MM.1S (cell line): ENCODE data around the gene PRR5.

Source experiments
- DNase-seq: peaks from one replicate; pipeline ENCODE4 v3.0.0-alpha.2; 2015
- H2AFZ ChIP-seq: fragments of 300-600 bp; sonication (generic); 2 replicates; pipeline ENCODE4 v1.6.0; 2016; ENCODE audit warnings: antibody characterized with exemption, low read length
- H3F3A ChIP-seq: fragments of 300-600 bp; sonication (generic); 2 replicates; pipeline ENCODE4 v1.6.1; 2016; ENCODE audit warnings: mild to moderate bottlenecking, antibody characterized with exemption, low read length, moderate library complexity, mixed read lengths; ENCODE audit not compliant: insufficient read depth
- H3K27ac ChIP-seq: fragments of 300-600 bp; sonication (generic); 2 replicates; pipeline ENCODE4 v1.5.1; 2016; ENCODE audit warnings: mild to moderate bottlenecking, low read length
- H3K27me3 ChIP-seq: fragments of 300-600 bp; sonication (generic); replicated peaks from 2 replicates; pipeline ENCODE4 v1.6.0; 2016; ENCODE audit warnings: low read length; ENCODE audit not compliant: insufficient read depth
- H3K36me3 ChIP-seq: fragments of 300-600 bp; sonication (generic); replicated peaks from 2 replicates; pipeline ENCODE4 v1.6.1; 2016; ENCODE audit warnings: mild to moderate bottlenecking, low read length, mixed read lengths; ENCODE audit not compliant: insufficient read depth
- H3K4me1 ChIP-seq: fragments of 300-600 bp; sonication (generic); 2 replicates; pipeline ENCODE4 v1.6.1; 2016; ENCODE audit warnings: low read length, mixed read lengths
- H3K4me2 ChIP-seq: fragments of 300-600 bp; sonication (generic); 2 replicates; pipeline ENCODE4 v1.6.0; 2016; ENCODE audit warnings: low read depth, low read length
- H3K4me3 ChIP-seq: fragments of 300-600 bp; sonication (generic); 2 replicates; pipeline ENCODE4 v1.5.1; 2016; ENCODE audit warnings: low read length, mixed read lengths
- H3K79me2 ChIP-seq: fragments of 300-600 bp; sonication (generic); 2 replicates; pipeline ENCODE4 v1.6.1; 2016; ENCODE audit warnings: mixed run types, low read length, mixed read lengths
- H3K9ac ChIP-seq: fragments of 300-600 bp; sonication (generic); 2 replicates; pipeline ENCODE4 v1.6.1; 2016; ENCODE audit warnings: low read length, mixed read lengths
- H3K9me2 ChIP-seq: fragments of 300-600 bp; sonication (generic); replicated peaks from 2 replicates; pipeline ENCODE4 v1.6.1; 2016; ENCODE audit warnings: mild to moderate bottlenecking, low read length, mixed read lengths; ENCODE audit not compliant: insufficient read depth
- H3K9me3 ChIP-seq: fragments of 300-600 bp; sonication (generic); replicated peaks from 2 replicates; pipeline ENCODE4 v1.6.1; 2016; ENCODE audit warnings: mild to moderate bottlenecking, low read length, mixed read lengths; ENCODE audit not compliant: insufficient read depth
- H4K20me1 ChIP-seq: fragments of 300-600 bp; sonication (generic); 2 replicates; pipeline ENCODE4 v1.6.1; 2016; ENCODE audit warnings: mild to moderate bottlenecking, low read length, moderate library complexity, mixed read lengths; ENCODE audit not compliant: insufficient read depth
- EZH2 ChIP-seq: fragments of 300-600 bp; sonication (generic); optimal IDR thresholded peaks from 2 replicates; pipeline ENCODE3; 2017; ENCODE audit warnings: low read depth, mild to moderate bottlenecking, antibody characterized with exemption, low read length, mixed read lengths
- EZH2phosphoT487 ChIP-seq: fragments of 300-600 bp; sonication (generic); IDR thresholded peaks from 2 replicates; pipeline ENCODE4 v1.6.1; 2018; ENCODE audit warnings: antibody characterized with exemption, low read length
- TF ChIP-seq, protein P1 (sequence below): fragments of 300-600 bp; sonication (generic); IDR thresholded peaks from 2 replicates; pipeline ENCODE4 v1.5.1; 2016; ENCODE audit warnings: antibody characterized with exemption, low read length, mixed read lengths

Gene PRR5

DNA sequence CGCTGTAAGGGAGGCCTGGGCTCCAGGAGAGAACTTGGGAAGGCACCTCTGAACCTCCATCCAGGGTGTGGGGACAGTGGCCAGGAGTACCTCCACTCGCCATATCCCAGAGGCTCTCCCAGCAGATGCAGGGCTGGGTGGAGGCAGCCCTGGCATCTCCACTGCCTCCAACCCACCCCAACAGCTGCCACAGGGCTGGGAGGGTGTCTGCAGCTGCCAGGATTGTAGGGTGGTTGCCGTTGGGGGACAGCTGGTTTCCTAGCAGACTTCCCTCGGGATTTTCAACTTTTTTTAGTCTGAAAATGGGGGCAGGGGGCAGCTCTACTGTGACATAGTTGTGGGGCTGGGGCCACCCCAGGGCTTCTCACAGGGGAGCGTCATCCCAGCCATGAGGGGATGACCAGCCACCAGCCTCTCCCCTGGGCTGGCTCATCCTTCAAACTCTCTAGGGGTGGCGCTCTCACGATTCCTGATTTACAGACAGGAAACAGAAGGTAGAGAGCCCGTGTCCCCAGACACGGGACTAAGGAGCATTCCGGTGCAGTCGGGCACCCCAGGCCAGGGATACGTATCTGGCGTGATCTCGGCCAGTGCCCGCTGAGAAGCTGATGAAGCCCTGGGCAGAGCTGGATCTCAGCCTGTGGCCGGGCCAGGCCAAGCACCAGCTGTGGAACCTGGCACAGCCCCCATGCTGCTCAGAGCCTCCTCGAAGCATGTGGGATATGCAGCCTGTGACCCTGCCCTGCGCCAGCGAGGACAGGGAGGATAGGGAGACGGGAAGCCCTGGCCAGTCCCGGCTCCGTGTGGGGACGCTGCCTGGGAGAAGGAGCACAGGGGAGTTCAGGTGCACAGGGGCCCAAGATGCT lies 9.9 kb downstream of the PRR5 start:
- H2AFZ ChIP-seq = no peak overlapping the region
- no peaks in the 10 kb centered on the region for H3K79me2 ChIP-seq
- H3F3A ChIP-seq = no peaks in the 10 kb centered on the region
- TF ChIP-seq EZH2 = no peak
- TF ChIP-seq EZH2phosphoT487 = no peak
- TF ChIP-seq, protein P1, sequence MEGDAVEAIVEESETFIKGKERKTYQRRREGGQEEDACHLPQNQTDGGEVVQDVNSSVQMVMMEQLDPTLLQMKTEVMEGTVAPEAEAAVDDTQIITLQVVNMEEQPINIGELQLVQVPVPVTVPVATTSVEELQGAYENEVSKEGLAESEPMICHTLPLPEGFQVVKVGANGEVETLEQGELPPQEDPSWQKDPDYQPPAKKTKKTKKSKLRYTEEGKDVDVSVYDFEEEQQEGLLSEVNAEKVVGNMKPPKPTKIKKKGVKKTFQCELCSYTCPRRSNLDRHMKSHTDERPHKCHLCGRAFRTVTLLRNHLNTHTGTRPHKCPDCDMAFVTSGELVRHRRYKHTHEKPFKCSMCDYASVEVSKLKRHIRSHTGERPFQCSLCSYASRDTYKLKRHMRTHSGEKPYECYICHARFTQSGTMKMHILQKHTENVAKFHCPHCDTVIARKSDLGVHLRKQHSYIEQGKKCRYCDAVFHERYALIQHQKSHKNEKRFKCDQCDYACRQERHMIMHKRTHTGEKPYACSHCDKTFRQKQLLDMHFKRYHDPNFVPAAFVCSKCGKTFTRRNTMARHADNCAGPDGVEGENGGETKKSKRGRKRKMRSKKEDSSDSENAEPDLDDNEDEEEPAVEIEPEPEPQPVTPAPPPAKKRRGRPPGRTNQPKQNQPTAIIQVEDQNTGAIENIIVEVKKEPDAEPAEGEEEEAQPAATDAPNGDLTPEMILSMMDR = no peak
- H3K4me3 ChIP-seq = no peak overlapping the region
- H3K9ac ChIP-seq = no peak overlapping the region
- no peaks in the 10 kb centered on the region for H3K9me2 ChIP-seq
- peaks cover 94% of the 10 kb centered on the region for H3K27me3 ChIP-seq
- no peak overlapping the region for H3K4me2 ChIP-seq
- 0 out of 2 replicates have a peak, but pooled peaks cover 7% of the 10 kb centered on the region for H3K4me1 ChIP-seq
- no peak overlapping the region; the same call in 1 of the 2 replicates for H3K27ac ChIP-seq
- DNase-seq = no peak
- no peaks in the 10 kb centered on the region for H3K9me3 ChIP-seq
- no peaks in the 10 kb centered on the region for H4K20me1 ChIP-seq
- no peaks in the 10 kb centered on the region for H3K36me3 ChIP-seq

DNA sequence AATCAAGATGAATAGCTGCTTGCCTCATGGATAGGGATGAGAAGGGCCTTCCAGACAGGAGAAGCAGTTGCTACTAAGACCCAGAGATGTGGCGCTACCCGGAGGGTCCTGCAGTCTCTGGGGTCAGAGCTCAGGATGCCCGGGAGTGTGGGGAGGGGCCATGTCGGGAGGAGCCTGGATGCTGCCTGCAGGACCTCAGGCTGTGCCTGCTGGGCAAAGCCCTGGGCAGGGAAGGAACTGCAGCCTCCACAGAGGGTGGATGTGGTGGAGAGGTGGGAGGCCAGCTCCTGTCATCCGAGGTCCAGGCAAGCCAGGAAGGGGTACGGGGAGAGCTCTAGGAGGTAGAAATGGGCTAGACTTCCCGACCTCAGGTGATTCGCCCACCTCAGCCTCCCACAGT lies 11.0 kb downstream of the PRR5 start:
- H3K79me2 ChIP-seq = no peaks in the 10 kb centered on the region
- H3K27ac ChIP-seq = no peak overlapping the region
- no peak overlapping the region for H3K4me3 ChIP-seq
- no peaks in the 10 kb centered on the region for H3F3A ChIP-seq
- DNase-seq = no peak
- TF ChIP-seq, protein P1 = no peak
- TF ChIP-seq EZH2phosphoT487 (no peak), EZH2 (no peak)
- no peak overlapping the region for H3K4me2 ChIP-seq
- peaks cover 92% of the 10 kb centered on the region for H3K27me3 ChIP-seq
- no peak overlapping the region for H2AFZ ChIP-seq
- H3K4me1 ChIP-seq = 0 out of 2 replicates have a peak, but pooled peaks cover 7% of the 10 kb centered on the region
- H3K36me3 ChIP-seq = no peaks in the 10 kb centered on the region
- no peaks in the 10 kb centered on the region for H4K20me1 ChIP-seq
- no peak overlapping the region for H3K9ac ChIP-seq
- H3K9me2 ChIP-seq = no peaks in the 10 kb centered on the region
- H3K9me3 ChIP-seq = no peaks in the 10 kb centered on the region

DNA sequence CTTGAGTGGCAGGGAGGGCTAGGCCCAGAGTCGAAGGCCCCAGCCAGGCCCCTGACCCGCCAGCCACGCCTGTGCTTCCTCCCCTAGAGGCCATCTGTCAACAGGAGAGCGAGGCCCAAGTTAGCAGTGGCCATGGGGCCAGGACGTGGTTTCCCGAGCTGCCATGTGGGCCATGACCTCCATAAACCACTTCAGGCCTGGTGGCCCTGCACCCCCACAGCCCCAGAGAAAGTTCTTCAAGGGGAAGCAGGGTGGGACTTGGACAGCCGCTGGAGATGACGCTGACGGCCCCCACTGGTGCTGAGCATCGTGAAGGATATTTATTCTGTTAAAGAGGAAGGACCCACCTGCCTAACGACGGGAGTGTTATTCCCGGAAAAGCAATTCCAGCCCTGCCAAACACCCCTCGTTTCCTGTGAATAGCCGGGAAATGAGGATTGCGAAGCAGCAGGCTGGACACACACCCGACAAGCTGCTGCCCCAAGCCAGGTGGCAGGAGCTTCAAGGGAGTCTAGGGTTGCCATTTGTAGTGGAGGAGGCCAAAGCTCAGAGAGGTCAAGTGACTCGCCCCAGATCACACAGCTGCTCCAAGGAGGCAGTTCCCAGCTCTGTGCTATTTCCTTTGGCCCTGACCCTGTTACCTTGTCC lies 12.8 kb downstream of the PRR5 start:
- DNase-seq = no peak
- Histone ChIP-seq H4K20me1 (no peaks in the 10 kb centered on the region), H3K4me3 (no peak overlapping the region), H3K27ac (no peak overlapping the region), H3K9me2 (no peaks in the 10 kb centered on the region), H3K27me3 (peaks cover 94% of the 10 kb centered on the region), H2AFZ (no peak overlapping the region), H3K4me2 (no peak overlapping the region), H3K79me2 (no peaks in the 10 kb centered on the region), H3F3A (no peaks in the 10 kb centered on the region), H3K4me1 (0 out of 2 replicates have a peak, but pooled peaks cover 7% of the 10 kb centered on the region), H3K9me3 (no peaks in the 10 kb centered on the region), H3K9ac (no peak overlapping the region), H3K36me3 (no peaks in the 10 kb centered on the region)
- no peak for TF ChIP-seq EZH2

DNA sequence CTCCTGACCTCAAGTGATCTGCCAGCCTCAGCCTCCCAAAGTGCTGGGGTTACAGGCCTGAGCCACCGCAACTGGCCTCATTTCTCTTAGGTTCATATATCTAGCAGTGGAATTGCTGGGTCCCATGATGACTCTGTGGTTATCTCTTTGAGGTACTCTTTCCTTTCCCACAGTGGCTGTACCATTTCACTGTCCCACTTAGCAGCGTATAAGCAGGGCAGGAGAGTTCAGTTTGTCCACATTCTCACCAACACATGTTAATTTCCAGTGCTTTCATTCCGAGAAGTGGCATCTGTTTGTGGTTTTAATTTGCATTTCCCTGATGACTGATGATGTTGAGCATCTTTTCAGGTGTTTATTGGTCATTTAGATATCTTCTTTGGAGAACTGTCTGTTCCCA lies 16.4 kb downstream of the PRR5 start:
- H3K79me2 ChIP-seq = no peaks in the 10 kb centered on the region
- no peak overlapping the region for H3K9ac ChIP-seq
- H3K4me3 ChIP-seq = no peak overlapping the region
- no peak overlapping the region for H3K4me2 ChIP-seq
- H4K20me1 ChIP-seq = no peaks in the 10 kb centered on the region
- DNase-seq = no peak
- H3K27ac ChIP-seq = no peak overlapping the region
- H3K9me3 ChIP-seq = no peaks in the 10 kb centered on the region
- peaks cover 90% of the 10 kb centered on the region for H3K27me3 ChIP-seq
- no peaks in the 10 kb centered on the region for H3K36me3 ChIP-seq
- no peaks in the 10 kb centered on the region for H3K4me1 ChIP-seq
- H3K9me2 ChIP-seq = no peaks in the 10 kb centered on the region
- TF ChIP-seq EZH2 = no peak
- TF ChIP-seq EZH2phosphoT487 = no peak
- TF ChIP-seq, protein P1 = no peak
- no peaks in the 10 kb centered on the region for H3F3A ChIP-seq
- no peak overlapping the region for H2AFZ ChIP-seq
